Fibroblast of villous mesenchyme (primary cell): ENCODE data around the gene CCDC92B. TPM values are rescaled to one million over a fixed set of nuclear protein-coding genes. Genes with fewer than 3 reads are reported as not detected.
"Not testable (repeated sequence)": the region's sequence is repeated elsewhere in the genome, so short reads cannot be mapped to it uniquely, and the experiment has no call there.

Source experiments
- DNase-seq: peaks from one replicate; pipeline ENCODE4 v3.0.0-alpha.2; 2010; ENCODE audit warnings: low read depth
- H3K4me3 ChIP-seq: 2 replicates; pipeline ENCODE4 v1.5.1; 2011; ENCODE audit warnings: low read depth, mild to moderate bottlenecking, low read length
- CTCF ChIP-seq: IDR thresholded peaks from 2 replicates; pipeline ENCODE4 v1.5.1; 2012; ENCODE audit warnings: low read depth, mild to moderate bottlenecking, low read length; ENCODE audit not compliant: insufficient read depth
- total RNA-seq: library from RNA; depleted of rRNA; stranded (reverse); fragments of >200 nt; gene quantifications from 2 replicates; pipeline ENCODE4 v1.2.3, GENCODE V29; 2012

Gene CCDC92B
- total RNA-seq, 1 donor, result not detected

- no peak for TF ChIP-seq CTCF
- H3K4me3 ChIP-seq, result no peak overlapping the region
- no peak for DNase-seq
These were observed 46.1 kb upstream of the CCDC92B start for GRCh38 chr17:2795441-2796163.

DNA sequence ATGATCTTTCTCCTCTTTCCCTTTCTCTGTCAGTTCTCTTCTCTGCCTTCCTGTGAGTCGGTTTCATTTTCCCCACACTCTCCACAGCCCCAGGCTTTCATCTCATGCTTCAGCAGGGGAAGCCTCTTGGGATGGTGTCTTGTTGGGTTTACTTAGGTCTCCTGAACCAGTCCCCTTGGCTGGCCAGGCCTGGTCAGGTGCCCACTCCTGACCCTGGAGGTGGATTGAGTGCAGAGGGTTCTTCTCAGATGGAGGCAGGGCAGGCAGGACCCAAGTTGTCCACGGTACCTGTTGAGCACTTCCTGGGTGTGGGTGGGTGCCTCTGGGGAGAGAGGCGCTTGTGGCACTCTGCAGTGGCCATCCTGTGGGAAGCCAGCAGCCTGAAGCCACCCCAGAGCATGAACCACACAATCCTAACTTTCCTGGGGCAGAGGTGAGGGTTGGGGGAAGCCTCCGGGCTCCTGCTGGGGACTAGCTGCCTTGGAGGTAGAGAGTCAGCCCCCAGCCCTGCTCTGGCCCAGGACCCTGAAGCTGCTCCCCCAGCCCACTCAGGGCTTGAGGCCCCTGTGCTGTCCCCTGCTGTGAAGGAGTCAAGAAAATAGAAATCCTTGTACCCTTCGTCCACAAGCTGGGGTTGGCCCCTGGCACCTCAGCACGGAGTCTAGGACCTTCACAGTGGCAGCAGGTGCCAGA is 44.8 kb upstream of the CCDC92B start:
- TF ChIP-seq CTCF, result no peak
- no peak overlapping the region for H3K4me3 ChIP-seq
- no peak for DNase-seq

DNA sequence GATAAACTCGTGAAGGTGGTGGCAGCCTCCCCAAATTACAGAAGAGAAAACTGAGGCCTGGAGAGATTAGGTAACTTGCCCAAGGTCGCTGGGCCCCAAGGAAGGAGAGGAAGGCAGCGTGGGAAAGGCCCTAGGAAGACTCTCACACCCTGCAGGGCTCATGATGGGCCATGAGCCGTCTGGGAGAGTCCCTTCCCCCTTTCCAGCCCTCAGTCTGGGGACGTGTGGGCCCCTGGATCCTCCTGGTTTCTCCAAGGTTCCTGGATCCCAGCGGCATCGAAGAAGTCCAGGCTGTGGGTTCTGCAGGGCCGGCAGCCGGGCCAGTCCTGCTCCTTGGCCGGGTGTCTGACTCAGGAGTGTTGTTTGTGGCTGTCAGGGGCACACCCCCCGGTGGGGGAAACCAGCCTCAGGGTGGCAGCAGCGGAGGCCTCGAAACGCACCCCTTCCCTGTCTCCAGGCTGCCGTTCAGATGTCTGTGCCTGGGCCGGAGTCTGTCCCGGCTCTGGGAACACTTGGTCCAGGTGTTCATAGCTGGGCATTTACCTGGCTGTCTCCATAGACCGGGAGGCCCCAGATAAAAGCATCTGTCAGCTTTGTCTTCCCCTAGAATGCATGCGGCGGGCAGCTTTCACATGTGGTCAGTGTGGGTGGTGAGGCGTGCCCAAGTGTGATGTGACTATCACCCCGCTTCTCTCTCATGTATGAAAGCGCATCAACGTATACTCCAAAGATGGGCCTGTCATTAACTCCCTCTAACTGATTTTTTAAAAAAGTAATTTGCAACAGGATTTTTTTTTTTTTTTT is 43.1 kb upstream of the CCDC92B start:
- no peak overlapping the region for H3K4me3 ChIP-seq
- no peak for DNase-seq
- no peak for TF ChIP-seq CTCF

DNA sequence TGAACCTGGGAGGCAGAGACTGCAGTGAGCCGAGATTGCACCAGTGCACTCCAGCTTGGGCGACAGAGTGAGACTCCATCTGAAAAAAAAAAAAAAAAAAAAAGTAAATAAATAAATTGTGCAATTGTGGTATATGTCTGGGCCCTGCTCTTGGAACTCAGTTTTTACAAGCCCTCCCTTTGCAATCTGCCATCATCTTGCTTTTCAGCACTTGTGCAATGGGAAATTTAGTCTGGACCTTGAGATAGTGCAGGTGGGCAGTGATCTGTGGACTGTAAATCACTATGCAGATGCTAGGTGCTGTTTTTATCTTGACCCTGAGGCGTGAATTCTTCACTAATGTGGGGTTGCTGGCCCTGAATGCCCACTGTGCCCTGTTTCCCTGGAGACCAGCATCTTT is 40.2 kb upstream of the CCDC92B start:
- H3K4me3 ChIP-seq, result no peak overlapping the region
- DNase-seq, result peak; percentile 48
- TF ChIP-seq CTCF, result no peak

DNA sequence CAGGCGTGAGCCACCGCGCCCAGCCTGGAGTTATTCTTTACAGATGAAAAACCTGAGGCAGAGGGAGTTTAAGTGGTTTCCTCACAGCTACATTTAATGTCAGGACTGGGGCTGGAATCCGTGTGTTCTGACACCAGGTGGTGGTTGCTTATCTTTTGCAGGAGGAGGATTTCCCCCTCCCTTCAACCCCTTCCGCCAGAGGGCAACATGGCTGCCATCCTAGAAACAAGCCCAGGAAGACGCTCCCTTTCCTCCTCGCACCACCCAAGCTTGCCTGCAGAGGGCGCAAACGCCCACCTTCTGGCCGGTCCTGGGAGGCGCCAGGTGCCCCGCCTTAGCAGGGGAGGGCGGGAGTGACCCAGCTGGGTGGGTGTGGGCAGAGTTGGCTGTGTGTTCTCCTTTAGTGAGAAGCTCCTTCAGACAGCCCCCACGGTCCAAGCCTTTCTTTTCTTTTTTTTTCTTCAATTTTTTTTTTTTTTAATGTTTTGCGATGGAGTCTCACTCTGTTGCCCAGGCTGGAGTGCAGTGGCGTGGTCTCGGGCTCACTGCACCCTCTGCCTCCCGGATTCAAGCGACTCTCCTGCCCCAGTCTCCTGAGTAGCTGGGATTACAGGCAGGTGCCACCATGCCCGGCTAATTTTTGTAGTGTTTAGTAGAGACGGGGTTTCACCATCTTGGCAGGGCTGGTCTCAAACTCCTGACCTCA is 36.9 kb upstream of the CCDC92B start:
- TF ChIP-seq CTCF, result peak; percentile 83
- DNase-seq, result peak; percentile 81
- H3K4me3 ChIP-seq, result no peak overlapping the region

- DNase-seq, H3K4me3 ChIP-seq: not testable (repeated sequence)
These were observed 35.9 kb upstream of the CCDC92B start for GRCh38 chr17:2785376-2785775.
